Lower lobe of right lung (tissue), 2 donors: ENCODE measurements around the gene FHIT. TPM values are rescaled to one million over a fixed set of nuclear protein-coding genes. Genes with fewer than 3 reads are reported as not detected.

Experiments used
- ATAC-seq, 2 donors: fragments of 200-7000 bp; cut with Tn5 transposase; one replicate each; pipeline ENCODE4 v1.9.1; 2020 to 2022; ENCODE audit warnings: mild to moderate bottlenecking in 2 of 2, moderate library complexity in 2 of 2
- DNase-seq: peaks from one replicate; pipeline ENCODE4 v3.0.0-alpha.2; 2020
- H3K27ac ChIP-seq: fragments of 200-600 bp; one replicate; pipeline ENCODE4 v1.8.0; 2022
- H3K27me3 ChIP-seq: fragments of 200-600 bp; one replicate; pipeline ENCODE4 v1.8.0; 2022; ENCODE audit warnings: low read depth
- H3K36me3 ChIP-seq: fragments of 200-600 bp; one replicate; pipeline ENCODE4 v1.8.0; 2022; ENCODE audit warnings: mild to moderate bottlenecking
- H3K4me1 ChIP-seq: fragments of 200-600 bp; one replicate; pipeline ENCODE4 v1.8.0; 2022
- H3K4me3 ChIP-seq: fragments of 200-600 bp; one replicate; pipeline ENCODE4 v1.8.0; 2022; ENCODE audit warnings: mild to moderate bottlenecking
- H3K9me3 ChIP-seq: fragments of 200-600 bp; one replicate; pipeline ENCODE4 v1.8.0; 2022
- CTCF ChIP-seq: fragments of 200-600 bp; IDR thresholded peaks from one replicate; pipeline ENCODE4 v1.8.0; 2022; ENCODE audit warnings: antibody characterized with exemption, mild to moderate bottlenecking
- intact Hi-C: fragments of 100-400 bp; cut with DNase I; formaldehyde crosslinking; loops from one replicate; pipeline ENCODE4 v1.11.0; 2022
- total RNA-seq: library from RNA; stranded (reverse); fragmentation: NEBNext Ultra II Directional; extraction: Animal tissue kit (Norgen Biotek cat#: 25700); gene quantifications from one replicate; pipeline ENCODE4 v1.2.1, GENCODE V29; 2021
- donor health status: DM: no; HTN: yes; CAD: no; lungs with severe emphysema.

Gene FHIT
- total RNA-seq, 1 donor from 2014 or later, result 10.3 TPM

- H3K27ac ChIP-seq, result no peak overlapping the region
- H3K4me1 ChIP-seq, result no peaks in the 10 kb centered on the region
- no peak for TF ChIP-seq CTCF
- no peaks in the 10 kb centered on the region for H3K27me3 ChIP-seq
- no peaks in the 10 kb centered on the region for H3K36me3 ChIP-seq
- no peak overlapping the region for H3K4me3 ChIP-seq
- no peak for ATAC-seq
- no peaks in the 10 kb centered on the region for H3K9me3 ChIP-seq
- DNase-seq, result no peak
- intact Hi-C loops, result no loop called here
These were observed 1449.2 kb downstream of the FHIT start for GRCh38 chr3:59802045-59802444.

- Histone ChIP-seq H3K4me3 (no peak overlapping the region), H3K4me1 (no peaks in the 10 kb centered on the region), H3K27me3 (no peaks in the 10 kb centered on the region), H3K36me3 (no peaks in the 10 kb centered on the region), H3K27ac (no peak overlapping the region), H3K9me3 (no peaks in the 10 kb centered on the region)
- DNase-seq (no peak), ATAC-seq (no peak)
- intact Hi-C loops, result no loop called here
- no peak for TF ChIP-seq CTCF
These were observed 1450.8 kb downstream of the FHIT start for GRCh38 chr3:59800481-59800880.

- ATAC-seq (no peak), DNase-seq (no peak)
- no peaks in the 10 kb centered on the region for H3K4me1 ChIP-seq
- H3K9me3 ChIP-seq, result no peaks in the 10 kb centered on the region
- no peak for TF ChIP-seq CTCF
- intact Hi-C loops, result no loop called here
- no peaks in the 10 kb centered on the region for H3K27me3 ChIP-seq
- no peaks in the 10 kb centered on the region for H3K36me3 ChIP-seq
- H3K4me3 ChIP-seq, result no peak overlapping the region
- no peak overlapping the region for H3K27ac ChIP-seq
These were observed 1452.7 kb downstream of the FHIT start for GRCh38 chr3:59798372-59799086.

GRCh38 chr3:59797533-59797932 lies 1453.7 kb downstream of the FHIT start:
- no peaks in the 10 kb centered on the region for H3K4me1 ChIP-seq
- H3K4me3 ChIP-seq, result no peak overlapping the region
- TF ChIP-seq CTCF, result no peak
- no peaks in the 10 kb centered on the region for H3K9me3 ChIP-seq
- intact Hi-C loops, result no loop called here
- H3K36me3 ChIP-seq, result no peaks in the 10 kb centered on the region
- no peak for DNase-seq
- no peak for ATAC-seq
- no peak overlapping the region for H3K27ac ChIP-seq
- no peaks in the 10 kb centered on the region for H3K27me3 ChIP-seq

GRCh38 chr3:59796456-59796855 lies 1454.8 kb downstream of the FHIT start:
- no peaks in the 10 kb centered on the region for H3K36me3 ChIP-seq
- intact Hi-C loops, result no loop called here
- DNase-seq, result no peak
- H3K27me3 ChIP-seq, result no peaks in the 10 kb centered on the region
- H3K9me3 ChIP-seq, result no peaks in the 10 kb centered on the region
- ATAC-seq, result no peak
- TF ChIP-seq CTCF, result no peak
- no peak overlapping the region for H3K27ac ChIP-seq
- H3K4me1 ChIP-seq, result no peaks in the 10 kb centered on the region
- H3K4me3 ChIP-seq, result no peak overlapping the region
